Adipocyte (in vitro differentiated cells): ENCODE measurements around the gene KIRREL3.

Experiments
- DNase-seq: peaks from one replicate; pipeline ENCODE4 v3.0.0-alpha.2; 2015; ENCODE audit warnings: low read depth
- H3K27me3 ChIP-seq: replicated peaks from 2 replicates; pipeline ENCODE4 v1.7.0; 2013; ENCODE audit warnings: mild to moderate bottlenecking, low read length, moderate library complexity; ENCODE audit not compliant: control insufficient read depth, insufficient read depth
- H3K36me3 ChIP-seq: 2 replicates; pipeline ENCODE4 v1.7.0; 2013; ENCODE audit warnings: low read length, mild to moderate bottlenecking, moderate library complexity; ENCODE audit not compliant: control insufficient read depth, insufficient read depth, severe bottlenecking
- H3K4me1 ChIP-seq: 2 replicates; pipeline ENCODE4 v1.7.0; 2013; ENCODE audit warnings: mild to moderate bottlenecking, low read length, moderate library complexity; ENCODE audit not compliant: control insufficient read depth, insufficient read depth
- H3K4me3 ChIP-seq: 2 replicates; pipeline ENCODE4 v1.7.0; 2013; ENCODE audit warnings: mild to moderate bottlenecking, low read length, moderate library complexity
- H3K9ac ChIP-seq: 2 replicates; pipeline ENCODE4 v1.7.0; 2013; ENCODE audit warnings: mild to moderate bottlenecking, low read length, moderate library complexity
- H3K9me3 ChIP-seq: 2 replicates; pipeline ENCODE4 v1.7.0; 2013; ENCODE audit warnings: mild to moderate bottlenecking, low read length, moderate library complexity; ENCODE audit not compliant: control insufficient read depth

KIRREL3 gene

GRCh38 chr11:126619516-126619915, 381.1 kb downstream of the KIRREL3 start:
- peaks cover 7% of the 10 kb centered on the region for H3K27me3 ChIP-seq
- no peaks in the 10 kb centered on the region for H3K4me1 ChIP-seq
- no peaks in the 10 kb centered on the region for H3K36me3 ChIP-seq
- H3K9ac ChIP-seq = no peak overlapping the region
- H3K9me3 ChIP-seq = no peaks in the 10 kb centered on the region
- no peak overlapping the region for H3K4me3 ChIP-seq
- no peak for DNase-seq

DNA sequence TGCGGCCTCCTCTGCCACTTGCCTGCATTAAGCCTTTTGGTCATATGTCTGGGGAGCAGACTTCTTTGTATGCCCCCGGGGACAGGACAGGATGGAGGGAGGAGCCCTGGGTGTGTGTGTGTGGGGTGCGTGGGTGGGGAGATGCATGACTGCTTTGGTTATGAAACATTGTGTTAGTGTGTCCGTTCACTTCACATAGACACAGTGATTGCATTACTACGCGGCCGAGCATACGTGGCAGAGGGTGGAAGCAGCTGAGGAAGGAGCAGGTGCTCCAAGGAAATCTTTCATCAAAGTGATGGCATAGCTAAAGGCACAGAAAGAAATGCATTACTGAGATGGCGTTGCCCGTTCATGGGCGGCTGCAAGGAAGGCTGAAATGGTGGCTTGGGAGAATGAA, 384.7 kb downstream of the KIRREL3 start:
- Histone ChIP-seq H3K9me3 (no peaks in the 10 kb centered on the region), H3K27me3 (no peaks in the 10 kb centered on the region), H3K36me3 (no peaks in the 10 kb centered on the region), H3K4me1 (no peaks in the 10 kb centered on the region), H3K9ac (no peak overlapping the region), H3K4me3 (no peak overlapping the region)
- DNase-seq = no peak

- Histone ChIP-seq H3K36me3 (no peaks in the 10 kb centered on the region), H3K9ac (no peak overlapping the region), H3K4me3 (no peak overlapping the region), H3K4me1 (no peaks in the 10 kb centered on the region), H3K9me3 (no peaks in the 10 kb centered on the region), H3K27me3 (peaks cover 4% of the 10 kb centered on the region)
- no peak for DNase-seq
Observed at GRCh38 chr11:126613272-126613671, 387.3 kb downstream of the KIRREL3 start.

GRCh38 chr11:126612671-126613070, 387.9 kb downstream of the KIRREL3 start:
- no peak for DNase-seq
- no peaks in the 10 kb centered on the region for H3K36me3 ChIP-seq
- H3K27me3 ChIP-seq = peaks cover 4% of the 10 kb centered on the region
- no peak overlapping the region for H3K9ac ChIP-seq
- no peaks in the 10 kb centered on the region for H3K9me3 ChIP-seq
- H3K4me1 ChIP-seq = no peaks in the 10 kb centered on the region
- no peak overlapping the region for H3K4me3 ChIP-seq

DNA sequence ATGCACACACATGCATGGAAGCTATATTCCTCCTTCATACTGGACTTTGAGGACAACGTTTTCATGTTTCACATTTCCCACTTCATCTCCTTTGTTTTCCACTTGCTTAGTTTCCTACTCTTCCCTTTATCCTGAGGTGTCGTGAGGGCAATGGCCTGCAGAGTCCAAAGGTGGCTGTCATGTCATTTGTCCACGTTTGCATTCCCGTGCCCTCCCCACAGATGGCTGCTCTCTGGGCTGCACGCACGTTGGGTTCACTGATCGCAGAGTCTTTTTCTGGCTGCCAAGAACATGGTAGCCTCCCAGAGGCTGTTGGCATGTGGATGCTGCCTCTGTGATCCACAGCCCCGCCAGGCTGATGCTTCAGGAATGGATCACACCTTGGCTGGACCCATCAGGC, 389.1 kb downstream of the KIRREL3 start:
- Histone ChIP-seq H3K36me3 (no peaks in the 10 kb centered on the region), H3K9ac (no peak overlapping the region), H3K4me1 (no peaks in the 10 kb centered on the region), H3K9me3 (no peaks in the 10 kb centered on the region), H3K27me3 (peaks cover 4% of the 10 kb centered on the region), H3K4me3 (no peak overlapping the region)
- no peak for DNase-seq

DNA sequence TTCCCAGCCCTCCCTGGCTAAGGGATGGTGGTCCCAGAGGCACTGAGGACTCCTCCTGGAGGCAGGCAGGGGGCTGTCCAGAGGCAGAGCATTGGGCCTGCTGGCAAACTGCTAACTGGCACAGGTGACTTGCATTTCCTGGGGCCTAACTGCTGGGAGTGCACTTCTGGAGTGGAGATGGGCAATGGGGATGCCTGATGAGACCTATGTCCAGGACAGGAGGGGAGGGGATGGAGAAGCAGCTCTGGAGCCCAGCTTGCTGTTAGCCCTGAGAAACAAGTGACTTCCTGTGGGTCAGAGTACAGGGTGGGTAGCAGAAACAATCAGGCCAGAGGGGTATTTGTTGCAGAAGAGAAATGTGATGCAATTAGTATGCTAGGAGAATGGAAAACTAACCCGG, 391.9 kb downstream of the KIRREL3 start:
- H3K9ac ChIP-seq = no peak overlapping the region
- H3K9me3 ChIP-seq = no peaks in the 10 kb centered on the region
- no peak for DNase-seq
- H3K27me3 ChIP-seq = peaks cover 16% of the 10 kb centered on the region
- no peaks in the 10 kb centered on the region for H3K4me1 ChIP-seq
- no peak overlapping the region for H3K4me3 ChIP-seq
- no peaks in the 10 kb centered on the region for H3K36me3 ChIP-seq

DNA sequence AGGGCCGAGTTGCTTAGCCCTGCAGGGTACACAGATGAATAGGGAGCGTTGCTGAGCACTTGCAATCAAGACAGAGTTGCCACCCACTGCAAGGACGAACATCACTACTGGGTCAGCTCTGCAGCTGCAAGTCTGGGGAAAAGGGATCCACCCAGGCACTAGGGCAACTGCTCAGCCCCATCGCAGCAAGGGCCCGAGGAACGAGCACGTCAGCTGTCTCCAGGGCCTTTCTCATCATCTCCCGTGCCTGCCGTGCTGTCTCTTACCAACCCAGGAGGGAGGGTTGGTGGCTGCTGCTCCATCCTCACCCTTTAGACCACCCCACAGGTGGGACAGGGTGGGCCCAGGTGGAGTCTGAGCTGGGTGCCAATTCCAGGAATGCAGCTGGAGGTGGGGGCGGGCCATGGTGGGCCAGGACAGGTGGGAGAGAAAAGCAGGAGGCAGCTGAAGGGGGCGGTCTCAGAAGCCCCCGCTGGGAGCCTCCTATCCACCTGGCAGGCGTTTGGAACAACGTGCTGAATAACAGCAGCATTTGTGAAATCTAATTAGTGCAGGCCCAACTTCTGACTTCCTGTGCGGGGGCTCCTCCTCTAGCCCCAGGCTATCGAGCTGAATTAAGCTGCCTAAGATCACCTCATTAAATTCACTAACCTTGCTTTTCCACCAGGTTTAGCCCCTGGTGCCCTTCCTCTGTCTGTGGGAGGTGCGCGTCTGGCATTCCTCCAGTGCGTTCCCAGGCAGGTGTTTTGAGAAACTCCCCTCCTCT, 392.6 kb downstream of the KIRREL3 start:
- H3K9me3 ChIP-seq = no peaks in the 10 kb centered on the region
- peaks cover 22% of the 10 kb centered on the region for H3K27me3 ChIP-seq
- H3K9ac ChIP-seq = no peak overlapping the region
- H3K4me1 ChIP-seq = no peaks in the 10 kb centered on the region
- H3K4me3 ChIP-seq = no peak overlapping the region
- no peak for DNase-seq
- no peaks in the 10 kb centered on the region for H3K36me3 ChIP-seq

GRCh38 chr11:126607374-126607773, 393.2 kb downstream of the KIRREL3 start:
- Histone ChIP-seq H3K27me3 (peaks cover 27% of the 10 kb centered on the region), H3K9ac (no peak overlapping the region), H3K36me3 (no peaks in the 10 kb centered on the region), H3K4me1 (no peaks in the 10 kb centered on the region), H3K4me3 (no peak overlapping the region), H3K9me3 (no peaks in the 10 kb centered on the region)
- DNase-seq = peak; percentile 86

- Histone ChIP-seq H3K9ac (no peak overlapping the region), H3K27me3 (peaks cover 27% of the 10 kb centered on the region), H3K4me3 (no peak overlapping the region), H3K4me1 (no peaks in the 10 kb centered on the region), H3K36me3 (no peaks in the 10 kb centered on the region), H3K9me3 (no peaks in the 10 kb centered on the region)
- no peak for DNase-seq
Observed at GRCh38 chr11:126606484-126606883, 394.1 kb downstream of the KIRREL3 start.

DNA sequence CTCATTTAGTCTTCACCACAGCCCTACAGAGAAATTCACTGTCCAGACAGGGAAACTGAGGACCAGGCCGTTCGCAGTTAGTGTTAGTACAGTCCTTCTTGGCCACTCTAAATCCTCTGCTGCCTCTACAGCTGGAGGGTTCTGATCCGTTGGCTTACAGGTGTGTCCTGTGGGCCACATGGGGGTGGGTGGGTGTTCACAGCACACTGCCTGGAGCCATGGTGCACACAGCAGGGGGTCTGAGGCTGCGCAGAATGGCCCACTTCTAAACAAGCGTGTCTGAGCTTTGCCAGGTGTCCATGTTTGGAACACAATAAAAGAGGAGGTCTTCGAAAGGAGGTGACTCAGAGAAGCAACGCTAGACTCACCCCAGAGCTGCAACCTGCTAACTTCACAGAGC, 396.1 kb downstream of the KIRREL3 start:
- Histone ChIP-seq H3K36me3 (no peaks in the 10 kb centered on the region), H3K4me1 (no peaks in the 10 kb centered on the region)
- DNase-seq = no peak

GRCh38 chr11:126603486-126603885, 397.1 kb downstream of the KIRREL3 start:
- H3K9me3 ChIP-seq = peaks cover 3% of the 10 kb centered on the region
- no peak for DNase-seq
- H3K4me3 ChIP-seq = no peak overlapping the region
- H3K36me3 ChIP-seq = no peaks in the 10 kb centered on the region
- no peak overlapping the region for H3K9ac ChIP-seq
- H3K27me3 ChIP-seq = peaks cover 32% of the 10 kb centered on the region
- H3K4me1 ChIP-seq = no peaks in the 10 kb centered on the region

More for the DNA sequence above, 396.1 kb downstream of the KIRREL3 start:
- Histone ChIP-seq H3K4me3 (no peak overlapping the region), H3K27me3 (peaks cover 36% of the 10 kb centered on the region), H3K9ac (no peak overlapping the region), H3K9me3 (no peaks in the 10 kb centered on the region)

DNA sequence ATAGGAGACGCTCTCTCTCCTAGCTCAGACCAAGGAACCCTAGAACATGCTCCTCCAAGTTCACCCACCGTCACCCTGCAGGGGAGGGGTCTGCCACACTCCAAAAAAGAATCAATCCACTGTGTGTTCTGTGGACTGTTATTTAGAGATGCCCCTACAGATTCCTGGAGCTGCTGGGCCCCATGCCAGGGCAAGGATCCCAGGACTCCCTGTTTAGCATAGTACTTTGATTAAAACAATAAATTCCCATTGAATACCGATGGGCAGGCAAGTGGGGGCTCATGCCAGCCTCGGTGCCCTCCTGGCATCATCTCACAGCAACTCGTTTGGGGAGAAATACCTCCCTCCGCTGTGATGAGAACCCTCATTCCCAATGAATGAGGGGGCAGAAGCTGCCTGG, 397.6 kb downstream of the KIRREL3 start:
- DNase-seq = no peak
- H3K9me3 ChIP-seq = peaks cover 8% of the 10 kb centered on the region
- no peaks in the 10 kb centered on the region for H3K36me3 ChIP-seq
- H3K9ac ChIP-seq = no peak overlapping the region
- H3K4me3 ChIP-seq = no peak overlapping the region
- H3K27me3 ChIP-seq = peaks cover 31% of the 10 kb centered on the region
- H3K4me1 ChIP-seq = no peaks in the 10 kb centered on the region
